Renal cortex interstitium (tissue), 15 donors: Measurements from ENCODE around the gene CCDC117. TPM values are rescaled to one million over a fixed set of nuclear protein-coding genes. Genes with fewer than 3 reads are reported as not detected.
"Not testable (repeated sequence)": the region's sequence is repeated elsewhere in the genome, so short reads cannot be mapped to it uniquely, and the experiment has no call there.

Experiments used
- DNase-seq, 11 donors: peaks; one replicate each; pipeline ENCODE4 v3.0.0-alpha.2; 2013; ENCODE audit warnings: low read depth in 9 of 11, low spot score in 4 of 11; ENCODE audit errors: extremely low read depth in 1 of 11
- long read RNA-seq, 16 experiments: transcript quantifications; one replicate each; lab custom pipeline, GENCODE V29; 2026
- polyA plus RNA-seq, 3 donors: library from polyadenylated mRNA; unstranded; fragments of 120-200 nt; gene quantifications; one replicate each; pipeline ENCODE4 v1.2.1, GENCODE V29; 2013; ENCODE audit not compliant: insufficient read length in 3 of 3

Gene CCDC117
- 10 to 100 TPM; 31.2 to 43.1 (median 40.3) TPM for polyA plus RNA-seq
- long read RNA-seq, donor 1, partial matches to known transcripts: 0 of 4 reads
- long read RNA-seq, donor 1, other reads (novel, unspliced or antisense): 0 of 4 reads
- long read RNA-seq, donor 2, transcript CCDC117-201 (5 exons, 3,985 nt): major isoform, 8 of 8 reads
- long read RNA-seq, donor 2, partial matches to known transcripts: 0 of 8 reads
- long read RNA-seq, donor 2, other reads (novel, unspliced or antisense): 0 of 8 reads
- long read RNA-seq, donor 3, transcript CCDC117-201 (5 exons, 3,985 nt): major isoform, 8 of 9 reads
- long read RNA-seq, donor 3, partial matches to known transcripts: 0 of 9 reads
- long read RNA-seq, donor 3, other reads (novel, unspliced or antisense): 0 of 9 reads
- long read RNA-seq, donor 4, transcript CCDC117-201 (5 exons, 3,985 nt): major isoform, 9 of 9 reads
- long read RNA-seq, donor 4, partial matches to known transcripts: 0 of 9 reads
- long read RNA-seq, donor 4, other reads (novel, unspliced or antisense): 0 of 9 reads
- long read RNA-seq, donor 5, transcript CCDC117-201 (5 exons, 3,985 nt): major isoform, 14 of 350 reads
- long read RNA-seq, donor 5, partial matches to known transcripts: 336 of 350 reads
- long read RNA-seq, donor 5, other reads (novel, unspliced or antisense): 0 of 350 reads
- long read RNA-seq, donor 6, transcript CCDC117-201 (5 exons, 3,985 nt): major isoform, 7 of 7 reads
- long read RNA-seq, donor 6, partial matches to known transcripts: 0 of 7 reads
- long read RNA-seq, donor 6, other reads (novel, unspliced or antisense): 0 of 7 reads
- long read RNA-seq, donor 7, transcript CCDC117-201 (5 exons, 3,985 nt): major isoform, 14 of 20 reads
- long read RNA-seq, donor 7, partial matches to known transcripts: 6 of 20 reads
- long read RNA-seq, donor 7, other reads (novel, unspliced or antisense): 0 of 20 reads
- long read RNA-seq, donor 8, transcript CCDC117-201 (5 exons, 3,985 nt): major isoform, 11 of 11 reads
- long read RNA-seq, donor 8, partial matches to known transcripts: 0 of 11 reads
- long read RNA-seq, donor 8, other reads (novel, unspliced or antisense): 0 of 11 reads
- long read RNA-seq, donor 9, transcript CCDC117-201 (5 exons, 3,985 nt): major isoform, 6 of 6 reads
- long read RNA-seq, donor 9, partial matches to known transcripts: 0 of 6 reads
- long read RNA-seq, donor 9, other reads (novel, unspliced or antisense): 0 of 6 reads
- long read RNA-seq, donor 10, transcript CCDC117-201 (5 exons, 3,985 nt): major isoform, 9 of 9 reads
- long read RNA-seq, donor 10, partial matches to known transcripts: 0 of 9 reads
- long read RNA-seq, donor 10, other reads (novel, unspliced or antisense): 0 of 9 reads
- long read RNA-seq, donor 11, transcript CCDC117-201 (5 exons, 3,985 nt): major isoform, 6 of 6 reads
- long read RNA-seq, donor 11, partial matches to known transcripts: 0 of 6 reads
- long read RNA-seq, donor 11, other reads (novel, unspliced or antisense): 0 of 6 reads
- long read RNA-seq, donor 12: 0 reads
- long read RNA-seq, donor 13, transcript CCDC117-201 (5 exons, 3,985 nt): major isoform, 15 of 16 reads
- long read RNA-seq, donor 13, partial matches to known transcripts: 0 of 16 reads
- long read RNA-seq, donor 13, other reads (novel, unspliced or antisense): 0 of 16 reads
- long read RNA-seq, donor 14, transcript CCDC117-201 (5 exons, 3,985 nt): major isoform, 6 of 6 reads
- long read RNA-seq, donor 14, partial matches to known transcripts: 0 of 6 reads
- long read RNA-seq, donor 14, other reads (novel, unspliced or antisense): 0 of 6 reads
- long read RNA-seq, donor 15, partial matches to known transcripts: 0 of 2 reads
- long read RNA-seq, donor 15, other reads (novel, unspliced or antisense): 0 of 2 reads
- long read RNA-seq, donor 16, transcript CCDC117-201 (5 exons, 3,985 nt): major isoform, 20 of 164 reads
- long read RNA-seq, donor 16, partial matches to known transcripts: 143 of 164 reads
- long read RNA-seq, donor 16, other reads (novel, unspliced or antisense): 0 of 164 reads

GRCh38 chr22:28772633-28773460 lies at the start of gene CCDC117:
CCDC117 (plus strand) TSS chr22:28772695; CDS start chr22:28772850, 155 bp downstream.
- peak; percentile 85 to 96 (median 93) for DNase-seq

GRCh38 chr22:28728002-28728401 lies 44.5 kb upstream of the CCDC117 start:
- DNase-seq: no peak

DNA sequence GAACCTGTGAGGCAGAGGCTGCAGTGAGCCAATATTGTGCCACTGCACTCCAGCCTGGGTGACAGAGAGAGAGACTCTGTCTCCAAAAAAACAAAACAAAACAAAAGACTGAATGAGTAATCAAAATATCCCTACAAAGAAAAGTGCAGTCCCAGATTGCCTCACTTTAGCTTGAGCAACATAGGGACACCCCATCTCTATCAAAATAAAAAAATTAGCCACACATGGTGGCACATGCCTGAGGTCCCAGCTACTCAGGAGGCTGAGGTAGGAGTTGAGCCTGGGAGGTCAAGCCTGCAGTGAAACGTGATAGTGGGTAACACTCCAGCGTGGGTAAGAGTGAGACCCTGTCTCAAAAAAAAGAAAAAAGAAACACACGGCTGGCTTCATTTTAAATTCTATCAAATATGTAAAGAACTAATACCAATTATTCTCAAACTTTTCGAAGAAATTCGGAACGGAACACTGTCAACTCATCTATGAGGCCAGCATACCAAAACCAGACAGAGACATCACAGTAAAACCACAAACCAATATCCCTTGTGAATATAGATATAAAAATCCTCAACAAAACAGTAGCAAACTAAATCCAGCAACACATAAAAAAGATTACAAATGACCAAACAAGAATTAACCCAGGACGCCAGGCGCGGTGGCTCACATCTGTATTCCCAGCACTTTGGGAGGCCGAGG lies 43.7 kb upstream of the CCDC117 start:
- no peak for DNase-seq

DNA sequence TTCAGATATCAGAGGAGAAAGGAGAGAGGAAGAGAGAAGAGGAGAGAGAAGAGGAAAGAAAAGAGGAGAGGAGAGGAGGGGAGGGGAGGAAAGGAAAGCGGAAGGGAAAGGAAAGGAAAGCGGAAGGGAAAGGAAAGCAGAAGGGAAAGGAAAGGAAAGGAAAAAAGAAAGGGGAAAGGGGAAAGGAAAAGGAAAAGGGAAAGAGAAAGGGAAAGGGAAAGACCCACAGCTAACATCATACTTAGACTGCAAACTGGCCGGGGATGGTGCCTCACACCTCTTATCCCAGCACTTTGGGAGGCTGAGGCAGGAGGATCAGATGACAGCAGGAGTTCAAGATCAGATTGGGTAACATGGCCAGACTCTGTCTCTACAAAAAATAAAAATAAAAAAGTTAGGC lies 42.3 kb upstream of the CCDC117 start:
- no peak for DNase-seq

- DNase-seq: no peak
Measured at GRCh38 chr22:28734393-28734792, 38.1 kb upstream of the CCDC117 start.

DNA sequence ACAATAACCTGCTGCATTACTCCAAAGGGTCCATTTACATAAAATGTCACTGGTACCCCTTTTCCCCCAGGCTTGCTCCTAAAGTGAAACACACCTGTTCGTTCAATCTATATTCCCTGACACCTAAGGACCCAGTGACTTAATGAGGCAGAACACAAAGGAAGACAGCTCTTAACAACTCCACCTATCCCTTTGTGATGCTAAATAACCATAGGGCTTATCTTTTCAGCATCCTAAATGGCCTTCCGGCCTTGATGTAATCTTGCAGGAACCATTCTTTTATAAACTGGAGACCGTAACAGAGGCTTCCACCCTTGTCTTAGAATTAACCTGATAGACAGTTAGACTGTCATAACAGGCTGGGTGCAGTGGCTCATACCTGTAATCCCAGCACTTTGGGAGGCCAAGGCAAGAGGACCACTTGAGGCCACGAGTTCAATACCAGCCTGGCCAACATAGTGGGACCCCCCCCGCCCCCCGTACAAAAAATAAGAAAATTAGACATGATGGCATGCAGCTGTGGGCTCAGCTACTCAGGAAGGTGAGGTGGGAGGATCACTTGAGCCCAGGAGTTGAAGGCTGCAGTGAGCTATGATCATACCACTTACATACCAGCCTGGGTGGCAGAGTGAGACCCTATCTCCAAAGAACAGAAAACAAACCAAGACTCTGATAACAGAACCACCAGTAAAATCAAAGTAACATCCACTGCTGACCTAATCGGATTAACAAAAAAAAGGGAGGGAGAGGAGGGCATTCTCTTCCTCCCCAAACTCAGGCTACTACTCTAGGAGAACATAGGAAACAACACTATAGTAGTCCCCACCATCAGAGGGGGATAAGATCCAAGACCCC lies 36.0 kb upstream of the CCDC117 start:
- DNase-seq: no peak

DNA sequence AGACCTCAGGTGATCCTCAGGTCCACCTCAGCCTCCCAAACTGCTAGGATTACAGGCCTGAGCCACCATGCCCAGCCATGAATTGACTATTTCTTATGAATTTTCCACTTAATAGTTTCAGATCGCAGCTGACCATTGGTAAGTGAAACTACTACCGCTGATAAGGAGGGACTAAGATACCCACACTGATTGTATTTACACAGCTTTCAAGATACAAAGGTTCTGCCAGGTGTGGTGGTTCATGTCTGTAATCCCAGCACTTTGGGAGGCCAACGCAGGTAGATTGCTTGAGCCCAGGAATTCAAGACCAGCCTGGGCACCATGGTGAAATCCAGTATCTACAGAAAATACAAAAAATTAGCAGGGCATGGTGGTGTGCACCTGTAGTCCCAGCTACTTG lies 34.8 kb upstream of the CCDC117 start:
- no peak for DNase-seq

DNA sequence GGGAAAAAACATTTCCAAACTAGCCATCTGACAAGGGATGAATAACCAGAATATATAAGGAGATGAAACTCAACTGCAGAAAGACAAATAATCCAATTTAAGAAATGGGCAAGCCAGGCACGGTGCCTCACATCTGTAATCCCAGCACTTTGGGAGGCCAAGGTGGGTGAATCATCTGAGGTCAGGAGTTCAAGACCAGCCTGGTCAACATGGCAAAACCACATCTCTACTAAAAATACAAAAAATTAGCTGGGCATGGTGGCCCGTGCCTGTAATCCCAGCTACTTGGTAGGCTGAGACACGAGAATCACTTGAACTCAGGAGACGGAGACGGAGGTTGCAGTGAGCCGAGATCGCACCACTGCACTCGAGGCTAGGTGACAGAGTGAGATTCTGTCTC lies 33.6 kb upstream of the CCDC117 start:
- not testable (repeated sequence) for DNase-seq

GRCh38 chr22:28741200-28741784 lies 31.2 kb upstream of the CCDC117 start:
- DNase-seq: no peak

GRCh38 chr22:28741785-28742561 lies 30.5 kb upstream of the CCDC117 start, which contains the start of the genes CHEK2 and HSCB:
CHEK2 (minus strand) TSS chr22:28741820; CDS start chr22:28734721, 7,099 bp downstream.
HSCB (plus strand) TSS chr22:28742039; CDS start chr22:28742096, 57 bp downstream.
- peak; percentile 94 to 99 (median 97) for DNase-seq

DNA sequence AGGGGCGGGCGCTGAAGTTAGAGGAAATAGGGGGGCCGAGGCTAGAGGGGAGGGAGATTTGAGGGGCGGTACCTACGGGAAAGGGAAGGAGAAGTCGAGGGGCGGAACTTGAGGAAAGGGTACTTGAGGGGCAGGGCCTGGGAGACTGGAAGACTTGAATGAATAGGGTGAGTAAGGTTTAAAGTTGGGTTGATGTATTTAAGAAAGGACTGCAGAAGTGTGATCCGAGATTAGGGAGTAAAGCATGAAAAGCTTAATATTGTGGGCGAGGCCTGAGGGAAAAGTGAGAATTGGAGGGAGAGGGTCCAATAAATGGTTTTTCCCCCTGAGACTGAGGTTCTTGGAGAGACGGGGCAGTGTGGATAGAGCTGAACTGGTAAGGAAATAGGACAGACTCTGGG lies 29.9 kb upstream of the CCDC117 start:
- DNase-seq: no peak

DNA sequence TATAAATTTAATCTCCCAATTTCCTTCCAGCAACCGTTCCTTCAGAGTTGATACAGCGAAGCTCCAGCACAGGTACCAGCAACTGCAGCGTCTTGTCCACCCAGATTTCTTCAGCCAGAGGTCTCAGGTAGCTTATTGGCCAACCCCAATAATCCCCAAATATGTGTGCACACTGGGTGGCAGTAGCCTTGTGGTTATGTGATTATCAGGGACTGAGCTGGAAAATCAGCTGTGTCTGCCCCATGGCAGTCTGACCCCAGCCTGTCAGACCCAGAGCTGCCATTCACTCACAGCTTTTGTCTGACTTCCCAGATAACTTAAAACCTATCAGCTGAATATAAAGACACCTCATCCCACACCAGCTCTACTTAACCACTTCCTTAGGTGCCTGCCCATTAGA lies 28.6 kb upstream of the CCDC117 start:
- no peak for DNase-seq

DNA sequence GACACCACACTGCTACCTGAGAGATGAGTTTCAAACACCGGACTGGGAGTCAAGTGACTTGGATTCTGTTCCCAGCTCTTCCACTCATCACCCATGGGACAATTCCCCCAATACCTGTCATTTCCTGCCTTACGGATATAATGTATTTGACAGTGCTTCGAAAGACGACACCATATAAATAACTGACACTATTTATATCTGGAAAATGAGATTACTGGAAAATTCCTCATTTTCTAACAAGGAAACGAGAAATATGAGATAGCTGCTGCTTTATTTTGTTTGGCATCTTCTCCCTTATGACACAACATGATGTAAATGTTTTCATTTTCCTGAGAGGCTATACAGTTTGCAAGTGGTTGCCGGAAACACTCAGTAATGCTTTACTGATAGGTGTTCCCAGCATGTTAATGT lies 22.0 kb upstream of the CCDC117 start:
- DNase-seq: peak in 2 of 11 donors; percentile 20 to 33

DNA sequence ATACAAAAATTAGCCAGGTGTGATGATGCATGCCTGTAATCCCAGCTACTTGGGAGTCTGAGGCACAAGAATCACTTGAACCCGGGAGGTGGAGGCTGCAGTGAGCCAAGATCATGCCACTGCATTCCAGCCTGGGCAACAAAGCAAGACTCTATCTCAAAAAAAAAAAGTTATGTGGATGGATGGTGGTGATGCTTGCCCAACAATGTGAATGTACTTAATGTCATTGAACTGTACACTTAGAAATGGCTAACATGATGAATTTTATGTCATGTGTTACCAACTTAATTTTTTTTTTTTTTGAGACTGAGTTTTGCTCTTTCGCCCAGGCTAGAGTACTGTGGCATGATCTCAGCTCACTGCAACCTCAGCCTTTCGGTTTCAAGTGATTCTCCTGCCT lies 18.0 kb upstream of the CCDC117 start:
- not testable (repeated sequence) for DNase-seq
